Endothelial cell of umbilical vein (primary cell): ENCODE measurements around the gene SSBP3. TPM values are rescaled to one million over a fixed set of nuclear protein-coding genes. Genes with fewer than 3 reads are reported as not detected.

Source experiments
- BruUV-seq: library from RNA; stranded (reverse); fragments of 400-500 nt; replicated peaks from 2 replicates; lab custom pipeline; 2021; lab: Mats Ljungman, UMichigan
- CTCF ChIA-PET: fragments of 300-600, 350-600 bp; sonication (Branson Sonifier 250); formaldehyde crosslinking; loops from one replicate; lab custom pipeline; 2021; ENCODE audit warnings: antibody characterized with exemption, inconsistent platforms; lab: Charles Lee
- POLR2A ChIA-PET: fragments of 300-600, 350-600 bp; sonication (Branson Sonifier 250); formaldehyde crosslinking; loops from one replicate; lab custom pipeline; 2021; ENCODE audit warnings: antibody characterized with exemption, inconsistent platforms; lab: Charles Lee
- DNase-seq: peaks from one replicate; pipeline ENCODE4 v3.0.0-alpha.2; 2011; ENCODE audit warnings: low read depth, low spot score
- FAIRE-seq: peaks from 2 replicates; lab custom pipeline; 2011; peaks lifted over from hg19 to GRCh38; lab: Jason Lieb, UNC
- H2AFZ ChIP-seq: 2 replicates; pipeline ENCODE4 v1.6.0; 2012; ENCODE audit warnings: low read depth, low read length, control low read depth, inconsistent platforms
- H3K27ac ChIP-seq: 2 replicates; pipeline ENCODE4 v1.5.1; 2011; ENCODE audit warnings: low read depth, mild to moderate bottlenecking, control low read depth, low read length, moderate library complexity; ENCODE audit not compliant: insufficient read depth
- H3K27me3 ChIP-seq, 2 experiments: 2 replicates each; pipeline versions ENCODE4 v1.6.0 to v1.6.1; 2011; ENCODE audit warnings: low read length in 2 of 2, mixed read lengths in 1 of 2; ENCODE audit not compliant: control insufficient read depth in 2 of 2, insufficient read depth in 2 of 2
- H3K36me3 ChIP-seq, 2 experiments: 2 replicates in 1 of 2; 3 replicates in 1 of 2; pipeline ENCODE4 v1.5.1; 2011; ENCODE audit warnings: low read length in 2 of 2, mild to moderate bottlenecking in 1 of 2, moderate library complexity in 1 of 2; ENCODE audit not compliant: control insufficient read depth in 2 of 2, insufficient read depth in 2 of 2; ENCODE audit errors: extremely low read depth in 1 of 2
- H3K4me1 ChIP-seq: 3 replicates; pipeline ENCODE4 v1.5.1; 2011; ENCODE audit warnings: mild to moderate bottlenecking, low read length; ENCODE audit not compliant: control insufficient read depth, insufficient read depth; ENCODE audit errors: extremely low read depth
- H3K4me2 ChIP-seq: 2 replicates; pipeline ENCODE4 v1.6.1; 2011; ENCODE audit warnings: low read length, control low read depth, mixed read lengths; ENCODE audit not compliant: insufficient read depth
- H3K4me3 ChIP-seq, 3 experiments: fragments of 200-600 bp in 1 of 3; sonication (generic), shearing (Covaris generic) in 1 of 3; replicated peaks in 1 of 3; 2 replicates each; pipeline ENCODE4 v1.5.1; 2011 to 2016; ENCODE audit warnings: control low read depth in 3 of 3, low read length in 3 of 3, mild to moderate bottlenecking in 2 of 3, inconsistent platforms in 1 of 3, low read depth in 1 of 3, moderate library complexity in 1 of 3; ENCODE audit not compliant: insufficient read depth in 1 of 3
- H3K79me2 ChIP-seq: 2 replicates; pipeline ENCODE4 v1.6.0; 2012; ENCODE audit warnings: low read length, inconsistent platforms; ENCODE audit not compliant: control insufficient read depth, insufficient read depth
- H3K9ac ChIP-seq: replicated peaks from 2 replicates; pipeline ENCODE3; 2011; ENCODE audit warnings: low read length, control low read depth; ENCODE audit not compliant: insufficient read depth; ENCODE audit errors: extremely low read depth
- H3K9me1 ChIP-seq: replicated peaks from 3 replicates; pipeline ENCODE4 v1.6.0; 2011; ENCODE audit warnings: mild to moderate bottlenecking, low read length; ENCODE audit not compliant: control insufficient read depth, insufficient read depth; ENCODE audit errors: extremely low read depth
- H3K9me3 ChIP-seq: replicated peaks from 2 replicates; pipeline ENCODE4 v1.5.1; 2012; ENCODE audit warnings: low read length, inconsistent platforms; ENCODE audit not compliant: control insufficient read depth, insufficient read depth
- H4K20me1 ChIP-seq: replicated peaks from 2 replicates; pipeline ENCODE3; 2011; ENCODE audit warnings: mild to moderate bottlenecking, low read length; ENCODE audit not compliant: control insufficient read depth, insufficient read depth; ENCODE audit errors: extremely low read depth
- CTCF ChIP-seq, 2 donors: IDR thresholded peaks; 1 replicate in 1 of 2; 2 replicates in 1 of 2; pipeline ENCODE4 v1.5.1; 2011; ENCODE audit warnings: low read length in 2 of 2, mild to moderate bottlenecking in 2 of 2, moderate library complexity in 2 of 2, control low read depth in 1 of 2, inconsistent platforms in 1 of 2, low read depth in 1 of 2; ENCODE audit not compliant: insufficient read depth in 1 of 2; ENCODE audit errors: extremely low read depth in 1 of 2
- EZH2 ChIP-seq: IDR thresholded peaks from 2 replicates; pipeline ENCODE4 v1.6.1; 2012; ENCODE audit warnings: borderline replicate concordance, low read depth, mild to moderate bottlenecking, moderate library complexity, low read length, inconsistent platforms; ENCODE audit not compliant: severe bottlenecking
- FOS ChIP-seq: IDR thresholded peaks from 2 replicates; pipeline ENCODE4 v1.6.1; 2011; ENCODE audit warnings: mild to moderate bottlenecking, low read length, moderate library complexity, borderline replicate concordance; ENCODE audit not compliant: insufficient read depth
- JUN ChIP-seq: IDR thresholded peaks from 2 replicates; pipeline ENCODE4 v1.6.1; 2011; ENCODE audit warnings: borderline replicate concordance, low read depth; ENCODE audit not compliant: insufficient read length, insufficient read depth
- MAX ChIP-seq: IDR thresholded peaks from 2 replicates; pipeline ENCODE4 v1.6.1; 2011; ENCODE audit not compliant: insufficient read depth, insufficient read length
- MYC ChIP-seq: IDR thresholded peaks from one replicate; pipeline ENCODE4 v1.6.1; 2011; ENCODE audit warnings: mild to moderate bottlenecking, low read depth, low read length
- POLR2A ChIP-seq: IDR thresholded peaks from 2 replicates; pipeline ENCODE4 v1.6.1; 2012; ENCODE audit warnings: low read depth, mild to moderate bottlenecking, control low read depth, low read length
- POLR2AphosphoS5 ChIP-seq: IDR thresholded peaks from 2 replicates; pipeline ENCODE4 v1.6.1; 2012; ENCODE audit warnings: low read depth, mild to moderate bottlenecking, control low read depth, low read length, moderate library complexity; ENCODE audit not compliant: insufficient read depth
- dilution Hi-C: fragments of 300-500 bp; cut with MboI; formaldehyde crosslinking; loops from one replicate; pipeline ENCODE4 v1.15.0; 2019; ENCODE audit warnings: low sequenced_read_pairs; ENCODE audit not compliant: extremely low pct_ligation_motif_present
- intact Hi-C: fragments of 100-400 bp; cut with micrococcal nuclease; formaldehyde crosslinking; loops from one replicate; pipeline ENCODE4 v1.10.0; 2022
- polyA plus RNA-seq, 4 experiments: library from polyadenylated mRNA; depleted of rRNA in 3 of 4; stranded (reverse) in 3 of 4; unstranded in 1 of 4; fragments of >200 nt; gene quantifications; 2 replicates each; pipeline versions ENCODE4 v1.2.1 to v1.2.3, GENCODE V29; 2011 to 2012; ENCODE audit warnings: missing spikeins in 1 of 4
- total RNA-seq: library from RNA; stranded (reverse); gene quantifications from 2 replicates; pipeline ENCODE4 v1.2.3, GENCODE V29; 2021

SSBP3 gene
- total and polyA plus RNA-seq, 2 donors (not counting 3 experiments of a cell fraction or from before 2014, with no cell fraction given), result 44.9 to 59.4 TPM

GRCh38 chr1:54353959-54354358 lies 52.2 kb downstream of the SSBP3 start:
- Histone ChIP-seq H3K4me1 (peaks cover 10% of the 10 kb centered on the region), H3K9me3 (no peaks in the 10 kb centered on the region), H3K9me1 (no peaks in the 10 kb centered on the region), H3K9ac (no peak overlapping the region), H3K4me2 (no peak overlapping the region), H3K27ac (no peak overlapping the region), H3K27me3 (no peaks in the 10 kb centered on the region), H3K4me3 (no peak overlapping the region), H3K79me2 (peaks cover 40% of the 10 kb centered on the region), H4K20me1 (peaks cover 3% of the 10 kb centered on the region), H3K36me3 (peaks cover 0 to 2% of the 10 kb centered on the region in 2 experiments), H2AFZ (no peak overlapping the region)
- POLR2A ChIA-PET, result no interaction called here
- CTCF ChIA-PET, result no interaction called here
- dilution Hi-C loops, result no loop called here
- FAIRE-seq (no peak), DNase-seq (no peak)
- no TSS peak for BruUV-seq
- TF ChIP-seq FOS, result no peak
- no peak for TF ChIP-seq POLR2A
- TF ChIP-seq MAX, result no peak
- TF ChIP-seq JUN, result no peak
- TF ChIP-seq MYC, result no peak
- no peak for TF ChIP-seq POLR2AphosphoS5
- no peak for TF ChIP-seq EZH2
- TF ChIP-seq CTCF (IDR thresholded peaks at IDR 0.05; ENCODE audit: extremely low read depth in 1 of 2, insufficient read depth in 1 of 2, low read depth in 1 of 2, low read length in 2 of 2), result no peak
- intact Hi-C loops, result no loop called here
